Cerebellar nuclear complex (tissue), 1 donor: Measurements from ENCODE around the gene MMRN1.

ENCODE experiments used
- DNase-seq, 2 experiments: peaks; one replicate each; lab custom pipeline; 2025; lab: John Stamatoyannopoulos, UW

The MMRN1 gene

DNA sequence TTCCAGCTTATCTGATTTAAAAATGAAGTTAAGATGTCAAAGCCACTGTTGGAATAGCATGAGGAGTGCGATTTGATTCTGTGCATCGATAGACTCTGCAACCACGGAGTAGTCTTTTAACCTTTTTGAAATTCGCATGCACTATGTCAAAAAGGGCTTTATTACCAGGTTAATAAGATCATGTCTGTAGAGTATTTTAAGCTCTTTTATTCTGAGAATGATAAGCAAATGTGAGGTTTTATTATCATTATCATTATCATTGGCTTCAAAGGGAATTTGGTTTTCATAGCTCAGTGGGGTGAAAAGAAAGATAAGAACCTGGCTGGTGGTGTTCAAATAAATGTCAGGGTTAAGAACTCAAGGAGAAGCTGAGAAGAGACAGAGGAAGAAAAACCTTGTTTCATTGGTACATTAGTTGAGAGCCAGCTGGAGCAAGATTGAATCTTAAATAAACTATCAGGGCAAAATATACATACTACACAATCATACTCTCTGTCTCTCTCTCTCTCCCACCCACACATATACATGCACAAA is 102.6 kb downstream of the MMRN1 start:
- DNase-seq, result no peak

- DNase-seq, result no peak
These were observed 103.9 kb downstream of the MMRN1 start for GRCh38 chr4:89998469-89999011.

DNA sequence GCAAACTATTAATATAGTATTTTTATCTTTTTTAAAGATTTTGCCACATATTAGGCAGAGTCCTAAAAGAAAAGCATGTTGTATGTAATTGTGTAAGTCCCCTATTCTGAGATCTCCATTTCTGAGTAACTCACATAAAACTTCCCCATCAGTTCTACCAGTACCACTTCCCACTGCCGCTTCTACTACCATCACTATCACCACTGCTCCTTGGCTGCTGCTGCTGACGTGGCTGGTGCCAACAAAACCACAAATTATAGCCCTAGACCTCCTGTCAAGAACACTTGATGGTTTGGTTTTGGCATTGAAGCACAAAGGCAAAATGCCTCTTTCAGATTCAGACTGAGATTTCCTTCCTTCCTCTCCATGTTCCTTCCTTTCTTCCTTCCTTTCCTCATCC is 106.4 kb downstream of the MMRN1 start:
- DNase-seq, result no peak

DNA sequence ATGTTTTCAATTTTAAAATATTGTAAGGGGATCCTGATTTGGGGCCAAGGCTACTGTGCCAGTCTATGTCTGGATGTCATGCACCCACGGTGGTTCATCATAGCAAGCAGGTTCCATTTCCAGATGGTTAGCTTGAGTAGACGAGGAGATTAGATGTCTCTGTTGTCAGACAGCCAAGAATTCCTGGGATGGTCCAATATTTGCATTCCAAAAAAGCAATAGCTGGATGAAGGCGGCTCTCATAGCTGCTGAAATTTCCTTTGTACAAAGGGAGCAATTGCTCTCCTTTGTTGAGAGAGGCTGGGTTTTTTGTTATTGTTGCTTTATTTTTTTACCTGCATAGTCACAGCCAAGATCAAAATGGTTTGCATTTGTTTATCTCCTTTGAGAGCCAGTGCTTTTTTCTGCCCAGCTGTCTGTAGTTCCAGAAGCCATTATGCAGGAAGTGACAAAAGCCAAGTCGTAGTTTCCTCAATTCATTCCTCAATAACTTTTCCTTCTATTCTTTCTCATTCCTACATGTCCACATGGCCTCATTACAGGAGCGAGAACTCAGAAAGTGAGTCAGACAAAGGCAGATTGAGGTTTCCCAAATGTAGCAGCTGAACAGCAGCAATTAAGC is 107.9 kb downstream of the MMRN1 start:
- no peak for DNase-seq
